PC-9 (cell line): ENCODE measurements around the gene ITGAD.

ENCODE experiments used
- EZH2 ChIP-seq: fragments of 200-600 bp; sonication (generic); IDR thresholded peaks from 2 replicates; pipeline ENCODE4 v1.8.0; 2017; ENCODE audit warnings: antibody characterized with exemption, low read depth
- TF ChIP-seq, protein P1 (sequence below): fragments of 200-600 bp; sonication (generic); conservative IDR thresholded peaks from 2 replicates; pipeline ENCODE4 v1.6.1; 2017; ENCODE audit warnings: mixed run types, antibody characterized with exemption, mild to moderate bottlenecking, moderate library complexity

DNA sequence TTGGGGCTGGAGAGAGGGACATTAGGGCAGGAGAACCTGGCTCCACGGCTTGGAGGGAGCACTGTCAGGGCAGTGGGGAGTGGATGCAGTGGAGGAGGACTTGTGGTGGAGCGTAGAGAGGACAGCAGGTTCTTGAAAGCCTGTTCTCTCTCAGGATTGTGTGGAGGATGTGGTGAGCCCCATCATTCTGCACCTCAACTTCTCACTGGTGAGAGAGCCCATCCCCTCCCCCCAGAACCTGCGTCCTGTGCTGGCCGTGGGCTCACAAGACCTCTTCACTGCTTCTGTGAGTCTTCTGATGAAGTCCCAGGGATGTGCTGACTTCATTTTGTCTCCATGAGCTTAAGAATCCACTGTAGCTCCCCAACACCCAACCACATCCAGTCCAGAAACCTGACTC lies 21.6 kb downstream of the ITGAD start:
- TF ChIP-seq, protein P1, sequence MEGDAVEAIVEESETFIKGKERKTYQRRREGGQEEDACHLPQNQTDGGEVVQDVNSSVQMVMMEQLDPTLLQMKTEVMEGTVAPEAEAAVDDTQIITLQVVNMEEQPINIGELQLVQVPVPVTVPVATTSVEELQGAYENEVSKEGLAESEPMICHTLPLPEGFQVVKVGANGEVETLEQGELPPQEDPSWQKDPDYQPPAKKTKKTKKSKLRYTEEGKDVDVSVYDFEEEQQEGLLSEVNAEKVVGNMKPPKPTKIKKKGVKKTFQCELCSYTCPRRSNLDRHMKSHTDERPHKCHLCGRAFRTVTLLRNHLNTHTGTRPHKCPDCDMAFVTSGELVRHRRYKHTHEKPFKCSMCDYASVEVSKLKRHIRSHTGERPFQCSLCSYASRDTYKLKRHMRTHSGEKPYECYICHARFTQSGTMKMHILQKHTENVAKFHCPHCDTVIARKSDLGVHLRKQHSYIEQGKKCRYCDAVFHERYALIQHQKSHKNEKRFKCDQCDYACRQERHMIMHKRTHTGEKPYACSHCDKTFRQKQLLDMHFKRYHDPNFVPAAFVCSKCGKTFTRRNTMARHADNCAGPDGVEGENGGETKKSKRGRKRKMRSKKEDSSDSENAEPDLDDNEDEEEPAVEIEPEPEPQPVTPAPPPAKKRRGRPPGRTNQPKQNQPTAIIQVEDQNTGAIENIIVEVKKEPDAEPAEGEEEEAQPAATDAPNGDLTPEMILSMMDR = no peak
- no peak for TF ChIP-seq EZH2
